MM.1S (cell line): Measurements from ENCODE around the gene C2.
A peak's percentile ranks its signal among the peaks of the same experiment; 100 is the strongest.

Experiments
- DNase-seq: peaks from one replicate; pipeline ENCODE4 v3.0.0-alpha.2; 2015
- H2AFZ ChIP-seq: fragments of 300-600 bp; sonication (generic); 2 replicates; pipeline ENCODE4 v1.6.0; 2016; ENCODE audit warnings: antibody characterized with exemption, low read length
- H3F3A ChIP-seq: fragments of 300-600 bp; sonication (generic); 2 replicates; pipeline ENCODE4 v1.6.1; 2016; ENCODE audit warnings: mild to moderate bottlenecking, antibody characterized with exemption, low read length, moderate library complexity, mixed read lengths; ENCODE audit not compliant: insufficient read depth
- H3K27ac ChIP-seq: fragments of 300-600 bp; sonication (generic); 2 replicates; pipeline ENCODE4 v1.5.1; 2016; ENCODE audit warnings: mild to moderate bottlenecking, low read length
- H3K27me3 ChIP-seq: fragments of 300-600 bp; sonication (generic); replicated peaks from 2 replicates; pipeline ENCODE4 v1.6.0; 2016; ENCODE audit warnings: low read length; ENCODE audit not compliant: insufficient read depth
- H3K36me3 ChIP-seq: fragments of 300-600 bp; sonication (generic); replicated peaks from 2 replicates; pipeline ENCODE4 v1.6.1; 2016; ENCODE audit warnings: mild to moderate bottlenecking, low read length, mixed read lengths; ENCODE audit not compliant: insufficient read depth
- H3K4me1 ChIP-seq: fragments of 300-600 bp; sonication (generic); 2 replicates; pipeline ENCODE4 v1.6.1; 2016; ENCODE audit warnings: low read length, mixed read lengths
- H3K4me2 ChIP-seq: fragments of 300-600 bp; sonication (generic); 2 replicates; pipeline ENCODE4 v1.6.0; 2016; ENCODE audit warnings: low read depth, low read length
- H3K4me3 ChIP-seq: fragments of 300-600 bp; sonication (generic); 2 replicates; pipeline ENCODE4 v1.5.1; 2016; ENCODE audit warnings: low read length, mixed read lengths
- H3K79me2 ChIP-seq: fragments of 300-600 bp; sonication (generic); 2 replicates; pipeline ENCODE4 v1.6.1; 2016; ENCODE audit warnings: mixed run types, low read length, mixed read lengths
- H3K9ac ChIP-seq: fragments of 300-600 bp; sonication (generic); 2 replicates; pipeline ENCODE4 v1.6.1; 2016; ENCODE audit warnings: low read length, mixed read lengths
- H3K9me2 ChIP-seq: fragments of 300-600 bp; sonication (generic); replicated peaks from 2 replicates; pipeline ENCODE4 v1.6.1; 2016; ENCODE audit warnings: mild to moderate bottlenecking, low read length, mixed read lengths; ENCODE audit not compliant: insufficient read depth
- H3K9me3 ChIP-seq: fragments of 300-600 bp; sonication (generic); replicated peaks from 2 replicates; pipeline ENCODE4 v1.6.1; 2016; ENCODE audit warnings: mild to moderate bottlenecking, low read length, mixed read lengths; ENCODE audit not compliant: insufficient read depth
- H4K20me1 ChIP-seq: fragments of 300-600 bp; sonication (generic); 2 replicates; pipeline ENCODE4 v1.6.1; 2016; ENCODE audit warnings: mild to moderate bottlenecking, low read length, moderate library complexity, mixed read lengths; ENCODE audit not compliant: insufficient read depth
- CTCF ChIP-seq: fragments of 300-600 bp; sonication (generic); IDR thresholded peaks from 2 replicates; pipeline ENCODE4 v1.5.1; 2016; ENCODE audit warnings: antibody characterized with exemption, low read length, mixed read lengths
- EZH2 ChIP-seq: fragments of 300-600 bp; sonication (generic); optimal IDR thresholded peaks from 2 replicates; pipeline ENCODE3; 2017; ENCODE audit warnings: low read depth, mild to moderate bottlenecking, antibody characterized with exemption, low read length, mixed read lengths
- EZH2phosphoT487 ChIP-seq: fragments of 300-600 bp; sonication (generic); IDR thresholded peaks from 2 replicates; pipeline ENCODE4 v1.6.1; 2018; ENCODE audit warnings: antibody characterized with exemption, low read length

The C2 gene

DNA sequence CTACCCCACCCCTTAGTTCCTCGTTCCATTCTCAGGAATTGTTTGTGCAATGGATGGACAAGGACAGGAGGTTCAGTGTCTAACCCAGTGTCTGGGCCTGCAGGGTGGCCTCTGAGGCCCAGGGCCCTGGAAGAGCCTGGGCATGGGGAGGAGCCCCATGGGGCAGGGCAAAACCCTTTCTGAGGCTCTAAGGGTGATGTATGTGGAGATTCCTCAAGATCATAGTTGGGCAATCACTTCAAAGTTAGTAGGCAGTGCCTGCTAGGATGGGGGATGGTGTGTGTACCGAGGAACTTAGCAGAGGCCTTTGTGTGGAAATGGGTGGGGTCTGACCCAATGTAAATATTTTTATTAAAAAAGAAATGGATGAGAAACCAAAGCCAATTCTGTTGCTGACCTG, 6.7 kb upstream of the C2 start:
- Histone ChIP-seq H4K20me1 (no peaks in the 10 kb centered on the region), H3F3A (no peaks in the 10 kb centered on the region), H3K9me3 (no peaks in the 10 kb centered on the region), H3K9ac (no peak overlapping the region), H3K79me2 (no peaks in the 10 kb centered on the region), H3K36me3 (no peaks in the 10 kb centered on the region), H3K9me2 (no peaks in the 10 kb centered on the region), H3K27me3 (no peaks in the 10 kb centered on the region), H3K4me3 (no peak overlapping the region), H3K4me2 (no peak overlapping the region), H3K27ac (no peak overlapping the region), H2AFZ (no peak overlapping the region), H3K4me1 (no peaks in the 10 kb centered on the region)
- TF ChIP-seq CTCF: no peak
- DNase-seq: no peak

DNA sequence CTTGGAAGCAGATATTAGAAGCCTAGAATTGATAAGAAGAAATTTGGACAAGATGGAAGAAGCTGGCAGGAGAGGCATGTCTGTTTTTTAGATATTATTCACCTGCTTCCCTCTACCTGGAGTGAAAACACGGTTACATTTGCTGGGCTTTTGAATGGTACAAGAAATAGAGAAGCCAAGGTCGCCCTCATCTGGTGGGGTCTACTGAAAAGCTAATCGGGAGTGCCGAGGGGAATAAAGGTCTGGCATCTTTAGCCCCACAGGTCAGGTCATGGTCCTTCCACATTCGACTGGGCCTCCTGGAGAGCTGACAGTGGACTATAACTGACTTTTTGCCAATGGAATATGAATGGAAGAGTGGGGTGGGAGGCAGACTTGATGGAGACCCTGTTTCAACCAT, 4.6 kb upstream of the C2 start:
- Histone ChIP-seq H3K36me3 (no peaks in the 10 kb centered on the region), H3K9me3 (no peaks in the 10 kb centered on the region), H3K4me1 (no peaks in the 10 kb centered on the region), H4K20me1 (no peaks in the 10 kb centered on the region), H3K27me3 (no peaks in the 10 kb centered on the region), H3K9ac (no peak overlapping the region), H3K9me2 (no peaks in the 10 kb centered on the region), H3K4me2 (no peak overlapping the region), H3F3A (no peaks in the 10 kb centered on the region), H2AFZ (no peak overlapping the region), H3K4me3 (no peak overlapping the region), H3K79me2 (no peaks in the 10 kb centered on the region), H3K27ac (no peak overlapping the region)
- TF ChIP-seq EZH2phosphoT487: no peak
- no peak for TF ChIP-seq EZH2
- TF ChIP-seq CTCF: no peak; the same call in 1 of the 2 replicates
- DNase-seq: no peak

DNA sequence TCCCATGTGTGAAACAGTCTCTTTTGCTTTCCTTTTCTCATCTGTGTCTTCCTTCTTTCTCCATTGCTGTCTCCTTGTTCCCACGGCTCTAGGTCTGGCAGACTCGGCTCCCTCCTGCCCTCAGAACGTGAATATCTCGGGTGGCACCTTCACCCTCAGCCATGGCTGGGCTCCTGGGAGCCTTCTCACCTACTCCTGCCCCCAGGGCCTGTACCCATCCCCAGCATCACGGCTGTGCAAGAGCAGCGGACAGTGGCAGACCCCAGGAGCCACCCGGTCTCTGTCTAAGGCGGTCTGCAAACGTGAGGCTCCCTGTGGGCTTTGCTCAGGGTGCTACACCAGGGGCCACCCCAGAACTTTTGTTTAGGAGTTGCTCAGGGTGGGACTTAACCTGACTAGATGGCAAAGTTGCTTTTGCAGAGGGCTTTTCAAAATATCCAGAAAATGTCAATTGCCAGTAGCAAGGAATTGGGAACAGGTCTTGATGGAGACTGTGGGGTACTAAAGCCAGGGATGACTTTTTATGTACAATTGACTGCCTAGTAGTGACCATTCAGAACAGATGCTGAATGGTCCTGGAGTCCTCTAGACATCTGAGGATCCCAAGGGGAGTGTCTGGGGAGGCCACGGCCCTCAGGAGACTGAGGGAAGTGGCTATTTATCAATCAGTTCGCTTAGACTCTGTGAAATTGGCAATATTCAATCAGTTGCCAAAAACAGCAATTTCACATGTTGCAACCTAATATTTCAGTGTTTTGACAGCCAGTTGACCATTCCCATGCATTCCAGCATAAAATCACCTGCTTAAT, 550 bp downstream of the C2 start:
- TF ChIP-seq EZH2 (no peak), EZH2phosphoT487 (no peak), CTCF (no peak)
- no peak for DNase-seq
- Histone ChIP-seq H3K36me3 (no peaks in the 10 kb centered on the region), H3K27me3 (no peaks in the 10 kb centered on the region; the same call in 1 of the 2 replicates), H3K4me1 (no peaks in the 10 kb centered on the region), H3K9me2 (no peaks in the 10 kb centered on the region), H3K4me2 (peak overlapping the region; percentile 31), H3K9ac (no peak overlapping the region), H4K20me1 (no peaks in the 10 kb centered on the region), H3K4me3 (peak overlapping the region; percentile 28; the same call in 1 of the 2 replicates), H3K27ac (no peak overlapping the region), H3F3A (no peaks in the 10 kb centered on the region), H3K9me3 (no peaks in the 10 kb centered on the region), H2AFZ (peak overlapping the region; percentile 78), H3K79me2 (no peaks in the 10 kb centered on the region)
